Panc1 (cell line): ENCODE data around the gene TRAF4. TPM values are rescaled to one million over a fixed set of nuclear protein-coding genes. Genes with fewer than 3 reads are reported as not detected.

Source experiments
- ATAC-seq: fragments of 200-7000 bp; cut with Tn5 transposase; 2 replicates; pipeline ENCODE4 v1.9.1; 2020; ENCODE audit warnings: mild to moderate bottlenecking, moderate library complexity
- Bru-seq: library from RNA; stranded (reverse); fragments of 400-500 nt; gene quantifications from one replicate; lab custom pipeline; 2021; lab: Mats Ljungman, UMichigan
- BruChase-seq, 2 experiments: library from RNA; stranded (reverse); fragments of 400-500 nt; gene quantifications; one replicate each; lab custom pipeline; 2021; lab: Mats Ljungman, UMichigan
- BruUV-seq: library from RNA; stranded (reverse); fragments of 400-500 nt; replicated peaks from 2 replicates; lab custom pipeline; 2021; lab: Mats Ljungman, UMichigan
- CTCF ChIA-PET: fragments of 300-600 bp; sonication (Branson Sonifier 250); formaldehyde crosslinking; loops from one replicate; lab custom pipeline; 2022; ENCODE audit warnings: antibody characterized with exemption; lab: Charles Lee
- POLR2A ChIA-PET: fragments of 300-600 bp; sonication (Branson Sonifier 250); formaldehyde crosslinking; loops from one replicate; lab custom pipeline; 2022; ENCODE audit warnings: antibody characterized with exemption; lab: Charles Lee
- DNase-seq: peaks from one replicate; pipeline ENCODE4 v3.0.0-alpha.2; 2010; ENCODE audit warnings: low read depth, low spot score
- H3K27ac ChIP-seq: 2 replicates; pipeline ENCODE4 v1.5.1; 2011; ENCODE audit warnings: mild to moderate bottlenecking, low read length, inconsistent platforms
- H3K27me3 ChIP-seq: fragments of 200-500 bp; sonication (Bioruptor generic); 2 replicates; pipeline ENCODE4 v1.6.0; 2014; ENCODE audit warnings: low read length, inconsistent platforms; ENCODE audit not compliant: control insufficient read depth, insufficient read depth
- H3K36me3 ChIP-seq: fragments of 200-500 bp; sonication (Bioruptor generic); 2 replicates; pipeline ENCODE4 v1.5.1; 2014; ENCODE audit warnings: inconsistent platforms, mild to moderate bottlenecking, low read length, moderate library complexity; ENCODE audit not compliant: control insufficient read depth, insufficient read depth
- H3K4me1 ChIP-seq: 2 replicates; pipeline ENCODE4 v1.5.1; 2011; ENCODE audit warnings: inconsistent platforms, mild to moderate bottlenecking, low read length, moderate library complexity; ENCODE audit not compliant: control insufficient read depth, insufficient read depth
- H3K4me3 ChIP-seq, 2 experiments: 2 replicates each; pipeline ENCODE4 v1.5.1; 2011 to 2012; ENCODE audit warnings: low read depth in 2 of 2, low read length in 2 of 2, mild to moderate bottlenecking in 2 of 2, inconsistent platforms in 1 of 2, moderate library complexity in 1 of 2
- H3K9me3 ChIP-seq: fragments of 200-500 bp; sonication (Bioruptor generic); 2 replicates; pipeline ENCODE4 v1.5.1; 2014; ENCODE audit warnings: low read depth, mild to moderate bottlenecking, inconsistent platforms, low read length, moderate library complexity; ENCODE audit not compliant: control insufficient read depth, insufficient read depth
- POLR2AphosphoS5 ChIP-seq: IDR thresholded peaks from 2 replicates; pipeline ENCODE4 v1.6.1; 2012; ENCODE audit warnings: mild to moderate bottlenecking, low read depth, low read length, moderate library complexity
- REST ChIP-seq, 2 experiments: IDR thresholded peaks; 2 replicates each; pipeline ENCODE4 v1.6.1; 2011 to 2012; ENCODE audit warnings: low read depth in 2 of 2, control low read depth in 1 of 2, low read length in 1 of 2, mild to moderate bottlenecking in 1 of 2, moderate library complexity in 1 of 2; ENCODE audit not compliant: insufficient read depth in 1 of 2
- SIN3A ChIP-seq: IDR thresholded peaks from 2 replicates; pipeline ENCODE4 v1.6.1; 2012; ENCODE audit warnings: low read depth, mild to moderate bottlenecking, low read length, moderate library complexity, borderline replicate concordance; ENCODE audit not compliant: insufficient read depth
- TCF7L2 ChIP-seq: IDR thresholded peaks from 2 replicates; pipeline ENCODE4 v1.6.1; 2011; ENCODE audit warnings: mild to moderate bottlenecking, low read depth, low read length, inconsistent platforms
- in situ Hi-C: cut with HindIII; loops from 2 replicates; pipeline ENCODE4 v1.10.0; 2016; ENCODE audit warnings: low sequenced_read_pairs, low pct_unique_long_range_greater_than_20kb
- intact Hi-C: fragments of 100-400 bp; cut with micrococcal nuclease; formaldehyde crosslinking; loops from one replicate; pipeline ENCODE4 v1.10.0; 2022; ENCODE audit not compliant: unreplicated experiment
- long read RNA-seq: library from polyadenylated mRNA; unstranded; transcript quantifications from one replicate; pipeline ENCODE4 v2.0.0, GENCODE V29; 2021; ENCODE audit not compliant: unreplicated experiment
- polyA plus RNA-seq: library from polyadenylated mRNA; unstranded; fragments of >200 nt; gene quantifications from one replicate; pipeline ENCODE4 v1.2.1, GENCODE V29; 2012; ENCODE audit warnings: missing spikeins; ENCODE audit not compliant: insufficient read length
- total RNA-seq: library from RNA; stranded (reverse); gene quantifications from one replicate; pipeline ENCODE4 v1.2.1, GENCODE V29; 2021; ENCODE audit not compliant: unreplicated experiment

TRAF4 gene
- 108 TPM for total RNA-seq
- 83.8 TPM for polyA plus RNA-seq
- percentile 76 among the genes with signal in this experiment for Bru-seq, nascent RNA
- BruChase-seq, experiment 1, labeled RNA remaining after a 2-hour chase = percentile 85 among the genes with signal in this experiment
- percentile 74 among the genes with signal in this experiment for BruChase-seq, experiment 2, labeled RNA remaining after a 6-hour chase
- long read RNA-seq, transcript TRAF4-201 (7 exons, 2,923 nt) = major isoform, 9 of 38 reads
- long read RNA-seq, partial matches to known transcripts = 4 of 38 reads
- long read RNA-seq, other reads (novel, unspliced or antisense) = 25 of 38 reads

GRCh38 chr17:28743243-28744103 lies at the start of gene TRAF4:
Gene TRAF4 (plus strand): TSS chr17:28744011. CDS start chr17:28744113, 102 bp downstream.
- ChIA-PET CTCF (interaction anchor here (0.5 to 1.5 kb wide), 4 partner anchors 11 to 245 kb away, joined by 3 to 13 read pairs (median 10); partner anchors contain the start of gene TLCD1), POLR2A (interaction anchor here (0.6 to 1.7 kb wide), 4 partner anchors 10 to 565 kb away, joined by 3 to 26 read pairs (median 6); partner anchors contain the start of gene NEK8)
- no peaks in the 10 kb centered on the region for H3K9me3 ChIP-seq
- intact Hi-C loops = no loop called here
- peak within 1 kb of the TSS; percentile 99 for H3K27ac ChIP-seq
- in situ Hi-C loops = no loop called here
- peaks cover 39% of the 10 kb centered on the region for H3K4me1 ChIP-seq
- ATAC-seq (peak; percentile 85), DNase-seq (no peak)
- H3K4me3 ChIP-seq = peak within 1 kb of the TSS; percentile 89 to 99
- no peaks in the 10 kb centered on the region; the same call in 1 of the 2 replicates for H3K36me3 ChIP-seq
- no peaks in the 10 kb centered on the region for H3K27me3 ChIP-seq
- TSS peak; percentile 97 for BruUV-seq
- TF ChIP-seq REST (IDR thresholded peaks at IDR 0.05; ENCODE audit: insufficient read depth in 1 of 2, low read depth in 2 of 2, low read length in 1 of 2) (no peak), TCF7L2 (peak; percentile 57; the same call in 1 of the 2 replicates), POLR2AphosphoS5 (peak; percentile 57), SIN3A (peak; percentile 32; the same call in 1 of the 2 replicates)

- ChIA-PET CTCF (no interaction called here), POLR2A (no interaction called here)
- DNase-seq = no peak
- H3K27ac ChIP-seq = no peak overlapping the region
- in situ Hi-C loops = no loop called here
- H3K27me3 ChIP-seq = no peaks in the 10 kb centered on the region
- no peaks in the 10 kb centered on the region for H3K9me3 ChIP-seq
- TF ChIP-seq TCF7L2 = no peak
- no peak for TF ChIP-seq POLR2AphosphoS5
- intact Hi-C loops = no loop called here
- H3K36me3 ChIP-seq = peaks cover 20% of the 10 kb centered on the region
- no peaks in the 10 kb centered on the region for H3K4me1 ChIP-seq
- no peak overlapping the region for H3K4me3 ChIP-seq
- BruUV-seq = no TSS peak
- ATAC-seq = no peak
These were observed 45.4 kb upstream of the TRAF4 start for GRCh38 chr17:28698253-28698941.
